GM19351 (cell line): ENCODE data around the gene CYP26C1.
"Not testable (repeated sequence)": the region's sequence is repeated elsewhere in the genome, so short reads cannot be mapped to it uniquely, and the experiment has no call there.

Experiments
- ATAC-seq: cut with Tn5 transposase; IDR thresholded peaks from one replicate; pipeline ENCODE4 v1.9.1; 2021; ENCODE audit warnings: mild to moderate bottlenecking, moderate library complexity; ENCODE audit not compliant: unreplicated experiment

CYP26C1 gene

GRCh38 chr10:93075369-93076221 lies 15.0 kb downstream of the CYP26C1 start:
- no peak for ATAC-seq

GRCh38 chr10:93076871-93077270 lies 16.3 kb downstream of the CYP26C1 start:
- ATAC-seq: no peak

- ATAC-seq: no peak
Observed at GRCh38 chr10:93077860-93078337, 17.3 kb downstream of the CYP26C1 start.

GRCh38 chr10:93079663-93080349 lies 19.2 kb downstream of the CYP26C1 start:
- ATAC-seq: no peak

- peak; percentile 51 for ATAC-seq
Observed at GRCh38 chr10:93080350-93081046, 19.9 kb downstream of the CYP26C1 start.

- ATAC-seq: no peak
Observed at GRCh38 chr10:93081318-93081717, 20.7 kb downstream of the CYP26C1 start.

- no peak for ATAC-seq
Observed at GRCh38 chr10:93081834-93082233, 21.2 kb downstream of the CYP26C1 start.

GRCh38 chr10:93083743-93084539 lies 23.3 kb downstream of the CYP26C1 start:
- ATAC-seq: no peak

GRCh38 chr10:93085272-93085859 lies 24.8 kb downstream of the CYP26C1 start:
- ATAC-seq: no peak

- ATAC-seq: no peak
Observed at GRCh38 chr10:93086289-93086688, 25.7 kb downstream of the CYP26C1 start.

- ATAC-seq: no peak
Observed at GRCh38 chr10:93087846-93088245, 27.2 kb downstream of the CYP26C1 start.

- ATAC-seq: no peak
Observed at GRCh38 chr10:93088466-93088865, 27.9 kb downstream of the CYP26C1 start.

GRCh38 chr10:93090619-93091018 lies 30.0 kb downstream of the CYP26C1 start:
- no peak for ATAC-seq

GRCh38 chr10:93091960-93092359 lies 31.4 kb downstream of the CYP26C1 start:
- ATAC-seq: no peak

GRCh38 chr10:93095225-93095624 lies 34.6 kb downstream of the CYP26C1 start:
- no peak for ATAC-seq

- ATAC-seq: no peak
Observed at GRCh38 chr10:93096901-93097300, 36.3 kb downstream of the CYP26C1 start.

- no peak for ATAC-seq
Observed at GRCh38 chr10:93097386-93097785, 36.8 kb downstream of the CYP26C1 start.

GRCh38 chr10:93098816-93099215 lies 38.2 kb downstream of the CYP26C1 start:
- no peak for ATAC-seq

GRCh38 chr10:93099670-93100069 lies 39.1 kb downstream of the CYP26C1 start:
- no peak for ATAC-seq

- not testable (repeated sequence) for ATAC-seq
Observed at GRCh38 chr10:93101148-93101547, 40.5 kb downstream of the CYP26C1 start.
